Prostate gland (tissue), 2 donors: ENCODE results near the gene SV2B. TPM values are rescaled to one million over a fixed set of nuclear protein-coding genes. Genes with fewer than 3 reads are reported as not detected.

Experiments
- DNase-seq: peaks from one replicate; pipeline ENCODE4 v3.0.0-alpha.2; 2019; ENCODE audit warnings: low spot score
- H3K27ac ChIP-seq, 2 donors: fragments of 200-600 bp; sonication (generic); 2 replicates each; pipeline ENCODE4 v1.5.1; 2017 to 2019
- H3K27me3 ChIP-seq: fragments of 200-600 bp; sonication (generic); replicated peaks from 2 replicates; pipeline ENCODE4 v1.5.1; 2019; ENCODE audit not compliant: insufficient read depth
- H3K36me3 ChIP-seq, 2 donors: fragments of 200-600 bp; sonication (generic); 1 replicate in 1 of 2; 2 replicates in 1 of 2; pipeline versions ENCODE4 v1.5.1 to v1.8.1; 2017 to 2019
- H3K4me1 ChIP-seq: fragments of 200-600 bp; sonication (generic); replicated peaks from 2 replicates; pipeline ENCODE4 v1.5.1; 2019
- H3K4me3 ChIP-seq, 2 donors: fragments of 200-600 bp; sonication (generic); 2 replicates each; pipeline ENCODE4 v1.5.1; 2017 to 2019
- H3K9me3 ChIP-seq: fragments of 200-600 bp; sonication (generic); 2 replicates; pipeline ENCODE4 v1.5.1; 2017
- CTCF ChIP-seq, 4 experiments: fragments of 200-600 bp in 2 of 4; fragments of 450-650 bp in 2 of 4; sonication (generic) in 2 of 4; IDR thresholded peaks; 1 replicate in 3 of 4; 2 replicates in 1 of 4; pipeline ENCODE4 v1.5.1; 2016 to 2019; ENCODE audit warnings: antibody characterized with exemption in 4 of 4, mild to moderate bottlenecking in 2 of 4, moderate library complexity in 2 of 4
- POLR2A ChIP-seq: fragments of 450-650 bp; IDR thresholded peaks from one replicate; pipeline ENCODE4 v1.6.1; 2016; ENCODE audit warnings: antibody characterized with exemption, mild to moderate bottlenecking
- POLR2AphosphoS5 ChIP-seq: sonication (generic); formaldehyde crosslinking; IDR thresholded peaks from one replicate; pipeline ENCODE4 v1.6.1; 2017; ENCODE audit warnings: antibody characterized with exemption
- WGBS: methylation state at CpG from one replicate; pipeline ENCODE4 v1.1.5; 2018; 5-methylcytosine and 5-hydroxymethylcytosine counted together
- intact Hi-C: fragments of 100-400 bp; cut with DNase I; formaldehyde crosslinking; loops from one replicate; pipeline ENCODE4 v1.14.2; 2022
- total RNA-seq, 2 donors: library from RNA; depleted of rRNA; stranded (reverse); fragments of >200 nt; gene quantifications; one replicate each; pipeline ENCODE4 v1.1.0, GENCODE V29; 2016

The SV2B gene
- total RNA-seq, 2 donors from 2014 or later = 2.3 to 5.4 TPM

GRCh38 chr15:91199511-91199910 is 99.5 kb downstream of the SV2B start:
- intact Hi-C loops = no loop called here
- TF ChIP-seq CTCF (IDR thresholded peaks at IDR 0.05) = no peak
- no peak for TF ChIP-seq POLR2A
- TF ChIP-seq POLR2AphosphoS5 = no peak
- H3K36me3 ChIP-seq = no peaks in the 10 kb centered on the region
- no peaks in the 10 kb centered on the region for H3K27me3 ChIP-seq
- 88% methylated on average over 7 of the region's 7 CpGs for WGBS
- no peaks in the 10 kb centered on the region for H3K9me3 ChIP-seq
- no peak for DNase-seq
- no peaks in the 10 kb centered on the region for H3K4me1 ChIP-seq
- H3K4me3 ChIP-seq = no peak overlapping the region
- no peak overlapping the region for H3K27ac ChIP-seq

GRCh38 chr15:91200101-91200754 is 100.2 kb downstream of the SV2B start:
- no peaks in the 10 kb centered on the region for H3K9me3 ChIP-seq
- H3K36me3 ChIP-seq = no peaks in the 10 kb centered on the region
- H3K27me3 ChIP-seq = no peaks in the 10 kb centered on the region
- no peak for DNase-seq
- no peaks in the 10 kb centered on the region for H3K4me1 ChIP-seq
- no peak overlapping the region for H3K4me3 ChIP-seq
- TF ChIP-seq POLR2AphosphoS5 (no peak), CTCF (IDR thresholded peaks at IDR 0.05) (no peak), POLR2A (no peak)
- WGBS = 89% methylated on average over 5 of the region's 5 CpGs
- H3K27ac ChIP-seq = no peak overlapping the region
- intact Hi-C loops = no loop called here

GRCh38 chr15:91202510-91203102 is 102.5 kb downstream of the SV2B start:
- no peak overlapping the region for H3K27ac ChIP-seq
- H3K27me3 ChIP-seq = no peaks in the 10 kb centered on the region
- TF ChIP-seq POLR2A = no peak
- no peak for TF ChIP-seq CTCF (IDR thresholded peaks at IDR 0.05)
- intact Hi-C loops = no loop called here
- no peaks in the 10 kb centered on the region for H3K9me3 ChIP-seq
- no peaks in the 10 kb centered on the region for H3K36me3 ChIP-seq
- no peak overlapping the region for H3K4me3 ChIP-seq
- H3K4me1 ChIP-seq = no peaks in the 10 kb centered on the region
- DNase-seq = no peak

- 54% methylated on average over 7 of the region's 7 CpGs for WGBS
- Histone ChIP-seq H3K36me3 (no peaks in the 10 kb centered on the region), H3K27me3 (no peaks in the 10 kb centered on the region), H3K27ac (no peak overlapping the region), H3K4me1 (no peaks in the 10 kb centered on the region), H3K9me3 (no peaks in the 10 kb centered on the region), H3K4me3 (no peak overlapping the region)
- intact Hi-C loops = no loop called here
- TF ChIP-seq POLR2A = no peak
- TF ChIP-seq POLR2AphosphoS5 = no peak
- TF ChIP-seq CTCF (IDR thresholded peaks at IDR 0.05) = no peak
- DNase-seq = no peak
Observed at GRCh38 chr15:91203619-91204203, 103.7 kb downstream of the SV2B start.

- 73% methylated on average over 1 of the region's 1 CpG for WGBS
- no peak overlapping the region for H3K4me3 ChIP-seq
Observed at GRCh38 chr15:91208371-91208770, 108.3 kb downstream of the SV2B start.

More at GRCh38 chr15:91208371-91208770, 108.3 kb downstream of the SV2B start:
- intact Hi-C loops = no loop called here
- H3K9me3 ChIP-seq = no peaks in the 10 kb centered on the region
- no peak overlapping the region for H3K27ac ChIP-seq
- TF ChIP-seq POLR2A (no peak), CTCF (IDR thresholded peaks at IDR 0.05) (no peak), POLR2AphosphoS5 (no peak)
- H3K27me3 ChIP-seq = no peaks in the 10 kb centered on the region
- no peaks in the 10 kb centered on the region for H3K4me1 ChIP-seq
- H3K36me3 ChIP-seq = no peaks in the 10 kb centered on the region
- DNase-seq = no peak
